GM13977 (cell line): ENCODE measurements around the gene DBF4B.

Experiments used
- DNase-seq: peaks from one replicate; pipeline ENCODE4 v3.0.0; 2012; ENCODE audit warnings: low spot score
- CTCF ChIP-seq: IDR thresholded peaks from 2 replicates; pipeline ENCODE4 v1.5.1; 2012; ENCODE audit warnings: mild to moderate bottlenecking, control low read depth; ENCODE audit not compliant: insufficient read depth; ENCODE audit errors: extremely low read depth, missing control alignments
- in situ Hi-C: fragments of 300-500 bp; cut with MboI; formaldehyde crosslinking; loops from one replicate; pipeline ENCODE4 v1.12.0; 2022; ENCODE audit warnings: low sequenced_read_pairs, low pct_unique_long_range_greater_than_20kb, mixed read lengths, inconsistent platforms; ENCODE audit not compliant: unreplicated experiment

The DBF4B gene

GRCh38 chr17:44759916-44760243 is 51.4 kb downstream of the DBF4B start:
- no peak for TF ChIP-seq CTCF
- DNase-seq: no peak
- in situ Hi-C loops: no loop called here

GRCh38 chr17:44760474-44761308 is 52.2 kb downstream of the DBF4B start:
- in situ Hi-C loops: no loop called here
- no peak for DNase-seq
- no peak for TF ChIP-seq CTCF

- no peak for TF ChIP-seq CTCF
- DNase-seq: no peak
- in situ Hi-C loops: no loop called here
Measured at GRCh38 chr17:44761932-44762810, 53.7 kb downstream of the DBF4B start.

GRCh38 chr17:44763170-44763569 is 54.7 kb downstream of the DBF4B start:
- TF ChIP-seq CTCF: no peak
- no peak for DNase-seq
- in situ Hi-C loops: no loop called here

- TF ChIP-seq CTCF: no peak
- in situ Hi-C loops: no loop called here
- DNase-seq: no peak
Measured at GRCh38 chr17:44765965-44766364, 57.5 kb downstream of the DBF4B start.

GRCh38 chr17:44766409-44767038 is 58.1 kb downstream of the DBF4B start:
- in situ Hi-C loops: no loop called here
- no peak for DNase-seq
- no peak for TF ChIP-seq CTCF
